Fibroblast of the aortic adventitia (primary cell): ENCODE results near the gene ENTPD1. TPM values are rescaled to one million over a fixed set of nuclear protein-coding genes. Genes with fewer than 3 reads are reported as not detected.

Experiments used
- DNase-seq: peaks from one replicate; pipeline ENCODE4 v3.0.0-alpha.2; 2010; ENCODE audit warnings: low read depth
- H3K4me3 ChIP-seq: 2 replicates; pipeline ENCODE4 v1.5.1; 2011; ENCODE audit warnings: low read depth, mild to moderate bottlenecking, control low read depth, low read length, moderate library complexity
- total RNA-seq: library from RNA; depleted of rRNA; stranded (reverse); fragments of >200 nt; gene quantifications from 2 replicates; pipeline ENCODE4 v1.2.3, GENCODE V29; 2012; ENCODE audit warnings: low replicate concordance
- TF ChIP-seq, protein P1 (sequence below): IDR thresholded peaks from 2 replicates; pipeline ENCODE4 v1.5.1; 2011; ENCODE audit warnings: mild to moderate bottlenecking, low read length, control low read depth, inconsistent platforms; ENCODE audit not compliant: insufficient read depth

ENTPD1 gene
- total RNA-seq, 1 donor = 0.09 TPM

GRCh38 chr10:95810198-95810976 is 54.4 kb downstream of the ENTPD1 start:
- TF ChIP-seq, protein P1, sequence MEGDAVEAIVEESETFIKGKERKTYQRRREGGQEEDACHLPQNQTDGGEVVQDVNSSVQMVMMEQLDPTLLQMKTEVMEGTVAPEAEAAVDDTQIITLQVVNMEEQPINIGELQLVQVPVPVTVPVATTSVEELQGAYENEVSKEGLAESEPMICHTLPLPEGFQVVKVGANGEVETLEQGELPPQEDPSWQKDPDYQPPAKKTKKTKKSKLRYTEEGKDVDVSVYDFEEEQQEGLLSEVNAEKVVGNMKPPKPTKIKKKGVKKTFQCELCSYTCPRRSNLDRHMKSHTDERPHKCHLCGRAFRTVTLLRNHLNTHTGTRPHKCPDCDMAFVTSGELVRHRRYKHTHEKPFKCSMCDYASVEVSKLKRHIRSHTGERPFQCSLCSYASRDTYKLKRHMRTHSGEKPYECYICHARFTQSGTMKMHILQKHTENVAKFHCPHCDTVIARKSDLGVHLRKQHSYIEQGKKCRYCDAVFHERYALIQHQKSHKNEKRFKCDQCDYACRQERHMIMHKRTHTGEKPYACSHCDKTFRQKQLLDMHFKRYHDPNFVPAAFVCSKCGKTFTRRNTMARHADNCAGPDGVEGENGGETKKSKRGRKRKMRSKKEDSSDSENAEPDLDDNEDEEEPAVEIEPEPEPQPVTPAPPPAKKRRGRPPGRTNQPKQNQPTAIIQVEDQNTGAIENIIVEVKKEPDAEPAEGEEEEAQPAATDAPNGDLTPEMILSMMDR = no peak
- H3K4me3 ChIP-seq = no peak overlapping the region
- no peak for DNase-seq

GRCh38 chr10:95813054-95813685 is 57.2 kb downstream of the ENTPD1 start:
- no peak for DNase-seq
- TF ChIP-seq, protein P1 = no peak
- no peak overlapping the region for H3K4me3 ChIP-seq

GRCh38 chr10:95814011-95814727 is 58.2 kb downstream of the ENTPD1 start:
- no peak overlapping the region for H3K4me3 ChIP-seq
- TF ChIP-seq, protein P1 = no peak
- peak; percentile 90 for DNase-seq

DNA sequence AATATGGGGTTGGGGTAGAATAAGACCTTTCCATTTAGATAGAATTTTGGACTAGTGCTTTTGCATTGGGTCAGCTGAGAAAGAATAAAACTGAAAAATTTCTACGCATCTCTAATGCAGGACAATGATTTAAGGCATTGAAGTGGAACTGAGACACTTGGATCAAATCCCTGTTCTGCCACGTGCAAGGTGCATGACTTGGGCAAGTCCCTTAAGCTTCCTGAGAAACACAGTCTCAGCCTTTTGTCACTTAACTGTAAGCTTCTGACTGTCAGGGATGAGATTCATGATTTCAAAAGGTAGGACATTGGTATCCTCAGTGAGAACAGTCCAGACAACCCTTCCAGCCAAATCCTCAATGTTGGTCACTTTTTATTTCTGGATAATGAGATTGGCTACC is 59.2 kb downstream of the ENTPD1 start:
- TF ChIP-seq, protein P1 = no peak
- no peak overlapping the region for H3K4me3 ChIP-seq
- no peak for DNase-seq

DNA sequence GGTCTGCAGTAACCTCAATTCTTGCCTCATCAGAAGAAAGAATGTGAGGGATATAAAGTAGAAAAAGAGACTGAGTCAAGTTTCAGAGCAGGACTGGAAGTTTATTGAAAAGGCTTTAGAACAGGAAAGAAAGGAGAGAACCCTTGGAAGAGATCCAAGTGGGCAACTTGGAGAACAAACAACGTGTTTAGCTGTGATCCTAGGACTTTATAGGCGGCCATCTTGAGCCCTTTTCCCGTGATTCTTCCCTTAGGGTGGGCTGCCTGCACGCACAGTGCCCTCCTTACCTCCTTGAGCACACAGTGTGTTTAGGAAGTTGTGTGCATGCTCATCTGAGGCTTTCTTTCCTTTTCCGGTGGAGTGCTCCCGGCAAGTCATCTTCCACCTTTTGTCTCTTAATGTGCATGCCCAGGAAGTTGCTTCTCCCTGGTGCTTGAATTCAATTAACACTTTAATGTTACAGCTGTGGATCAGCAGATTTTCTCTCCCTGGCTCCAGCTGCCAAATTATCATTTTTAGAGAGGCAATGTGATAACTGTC is 59.8 kb downstream of the ENTPD1 start:
- no peak overlapping the region for H3K4me3 ChIP-seq
- no peak for DNase-seq
- TF ChIP-seq, protein P1 = no peak

DNA sequence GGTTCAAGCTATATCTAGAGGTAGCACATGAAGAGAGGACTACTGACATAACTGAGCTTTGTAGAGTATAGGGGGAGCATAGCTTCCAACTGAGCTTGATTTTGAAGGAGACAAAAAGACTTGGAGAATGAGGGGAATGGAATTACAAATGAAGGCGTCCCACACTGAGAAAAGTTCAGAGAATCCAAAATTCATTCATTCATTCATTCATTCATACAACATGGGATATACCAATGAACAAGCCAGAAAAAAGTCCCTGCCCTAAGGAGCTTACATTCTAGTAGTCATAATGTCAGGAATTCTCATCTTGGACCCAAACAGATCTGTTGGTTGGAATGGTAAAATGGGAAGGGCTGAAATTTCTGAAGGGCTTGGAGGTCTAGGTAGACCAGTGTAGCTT is 62.0 kb downstream of the ENTPD1 start:
- no peak for DNase-seq
- TF ChIP-seq, protein P1 = no peak
- H3K4me3 ChIP-seq = no peak overlapping the region
